Muscle layer of duodenum (tissue), 2 donors: ENCODE results near the gene PDLIM7.

Experiments used
- H3K27ac ChIP-seq: one replicate; pipeline ENCODE4 v1.7.0; 2013; ENCODE audit warnings: mild to moderate bottlenecking, low read length
- H3K27me3 ChIP-seq: one replicate; pipeline ENCODE4 v1.7.0; 2013; ENCODE audit warnings: low read depth, mild to moderate bottlenecking, control low read depth, low read length
- H3K36me3 ChIP-seq, 2 donors: one replicate each; pipeline ENCODE4 v1.7.0; 2013; ENCODE audit warnings: low read length in 2 of 2, control low read depth in 1 of 2, mild to moderate bottlenecking in 1 of 2; ENCODE audit not compliant: insufficient read depth in 2 of 2, control insufficient read depth in 1 of 2
- H3K4me1 ChIP-seq, 2 donors: one replicate each; pipeline ENCODE4 v1.7.0; 2013; ENCODE audit warnings: low read length in 2 of 2, mild to moderate bottlenecking in 2 of 2, control low read depth in 1 of 2, moderate library complexity in 1 of 2; ENCODE audit not compliant: insufficient read depth in 2 of 2, control insufficient read depth in 1 of 2
- H3K4me3 ChIP-seq, 2 donors: one replicate each; pipeline ENCODE4 v1.7.0; 2013; ENCODE audit warnings: low read length in 2 of 2, low read depth in 1 of 2, mild to moderate bottlenecking in 1 of 2
- H3K9me3 ChIP-seq, 2 donors: one replicate each; pipeline ENCODE4 v1.7.0; 2013; ENCODE audit warnings: low read length in 2 of 2, control low read depth in 1 of 2, mild to moderate bottlenecking in 1 of 2; ENCODE audit not compliant: control insufficient read depth in 1 of 2
- donor health status: healthy.

PDLIM7 gene

DNA sequence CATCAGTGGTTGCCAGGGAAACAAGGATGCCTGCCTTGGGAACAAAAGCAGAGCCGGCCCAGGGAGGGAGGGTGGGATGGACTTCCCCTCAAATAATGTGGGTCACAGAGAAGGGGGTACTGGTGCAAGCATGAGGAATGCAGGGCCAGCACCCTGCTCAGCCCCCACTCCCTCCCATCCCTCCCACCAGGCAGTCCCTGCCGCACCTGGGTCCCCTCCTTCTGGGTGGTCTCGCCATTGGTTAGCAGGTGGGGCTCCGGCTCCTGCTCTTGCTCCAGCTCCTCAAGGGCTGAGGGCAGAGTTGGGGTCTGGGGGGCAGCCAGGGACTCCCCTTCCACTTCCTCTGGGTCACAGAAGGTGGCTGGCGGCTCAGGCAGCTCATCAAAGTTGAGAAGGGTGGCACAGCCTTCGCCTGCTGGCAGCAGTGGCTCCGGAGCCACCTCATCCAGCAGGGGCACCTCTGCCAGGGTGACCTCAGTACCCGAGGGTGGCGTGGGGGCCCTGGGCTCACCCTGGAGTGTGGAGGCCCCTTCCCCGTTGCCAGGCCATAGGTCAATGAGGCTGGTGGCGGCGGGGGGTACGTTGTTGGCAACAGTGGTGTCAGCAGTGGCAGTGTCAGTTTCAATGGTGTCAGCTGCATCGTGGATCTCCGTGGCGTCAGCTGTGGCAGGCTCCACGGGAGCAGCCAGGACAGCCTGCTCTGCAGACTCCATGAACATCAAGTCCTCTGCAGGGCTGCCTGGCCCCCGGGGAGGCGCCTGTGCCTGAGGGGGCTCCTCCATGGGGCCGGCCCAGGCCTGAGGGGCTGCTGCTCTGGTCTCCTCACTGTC, 39.3 kb downstream of the PDLIM7 start:
- no peak overlapping the region for H3K4me3 ChIP-seq
- H3K27me3 ChIP-seq: no peaks in the 10 kb centered on the region
- no peak overlapping the region for H3K27ac ChIP-seq
- H3K9me3 ChIP-seq: no peaks in the 10 kb centered on the region
- peaks cover 0 to 35% of the 10 kb centered on the region in 2 donors for H3K4me1 ChIP-seq
- H3K36me3 ChIP-seq: peaks cover 0 to 34% of the 10 kb centered on the region in 2 donors

GRCh38 chr5:177456976-177457851, 40.2 kb downstream of the PDLIM7 start:
- Histone ChIP-seq H3K4me3 (no peak overlapping the region), H3K4me1 (peaks cover 0 to 35% of the 10 kb centered on the region in 2 donors), H3K36me3 (peaks cover 0 to 28% of the 10 kb centered on the region in 2 donors), H3K27me3 (no peaks in the 10 kb centered on the region), H3K9me3 (no peaks in the 10 kb centered on the region), H3K27ac (no peak overlapping the region)

DNA sequence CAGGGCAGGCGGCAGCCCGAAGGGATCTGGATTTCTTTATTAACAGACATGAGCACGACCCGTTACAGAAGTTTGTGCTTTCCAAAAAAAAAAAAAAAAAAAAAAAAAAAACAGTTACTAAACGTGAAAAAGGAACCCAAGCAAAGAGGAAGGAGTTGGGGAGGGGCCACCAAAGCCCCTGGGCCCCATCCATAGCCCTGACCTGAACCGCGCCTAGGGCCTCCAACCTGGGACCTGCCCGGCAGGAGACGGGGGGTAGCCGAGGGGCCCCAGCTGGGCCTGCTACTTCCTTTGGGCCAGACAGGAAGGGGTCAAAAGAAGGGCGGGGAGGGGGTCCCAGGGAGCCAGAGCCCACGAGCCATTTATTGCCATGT, 40.8 kb downstream of the PDLIM7 start:
- Histone ChIP-seq H3K4me1 (peaks cover 0 to 35% of the 10 kb centered on the region in 2 donors), H3K4me3 (peak overlapping the region in 1 of 2 donors; percentile 78), H3K27ac (no peak overlapping the region), H3K9me3 (no peaks in the 10 kb centered on the region), H3K27me3 (no peaks in the 10 kb centered on the region), H3K36me3 (peaks cover 0 to 27% of the 10 kb centered on the region in 2 donors)

GRCh38 chr5:177455661-177456590, 41.5 kb downstream of the PDLIM7 start:
- Histone ChIP-seq H3K36me3 (peaks cover 0 to 27% of the 10 kb centered on the region in 2 donors), H3K27ac (no peak overlapping the region), H3K27me3 (no peaks in the 10 kb centered on the region), H3K9me3 (no peaks in the 10 kb centered on the region), H3K4me3 (peak overlapping the region; percentile 53 to 78), H3K4me1 (peaks cover 0 to 35% of the 10 kb centered on the region in 2 donors)

- peaks cover 0 to 35% of the 10 kb centered on the region in 2 donors for H3K4me1 ChIP-seq
Measured at GRCh38 chr5:177455036-177455660, 42.3 kb downstream of the PDLIM7 start.

GRCh38 chr5:177454397-177455035, 42.9 kb downstream of the PDLIM7 start:
- Histone ChIP-seq H3K9me3 (no peaks in the 10 kb centered on the region), H3K4me3 (peak overlapping the region; percentile 12 to 78), H3K27ac (no peak overlapping the region), H3K36me3 (peaks cover 0 to 16% of the 10 kb centered on the region in 2 donors), H3K4me1 (peaks cover 0 to 35% of the 10 kb centered on the region in 2 donors), H3K27me3 (no peaks in the 10 kb centered on the region)

More at GRCh38 chr5:177455036-177455660, 42.3 kb downstream of the PDLIM7 start:
- Histone ChIP-seq H3K9me3 (no peaks in the 10 kb centered on the region), H3K4me3 (peak overlapping the region; percentile 53 to 78), H3K36me3 (peaks cover 0 to 22% of the 10 kb centered on the region in 2 donors), H3K27ac (no peak overlapping the region), H3K27me3 (no peaks in the 10 kb centered on the region)

- Histone ChIP-seq H3K4me1 (peaks cover 0 to 35% of the 10 kb centered on the region in 2 donors), H3K4me3 (peak overlapping the region; percentile 12 to 78), H3K27ac (no peak overlapping the region)
Measured at GRCh38 chr5:177453852-177454396, 43.5 kb downstream of the PDLIM7 start.

DNA sequence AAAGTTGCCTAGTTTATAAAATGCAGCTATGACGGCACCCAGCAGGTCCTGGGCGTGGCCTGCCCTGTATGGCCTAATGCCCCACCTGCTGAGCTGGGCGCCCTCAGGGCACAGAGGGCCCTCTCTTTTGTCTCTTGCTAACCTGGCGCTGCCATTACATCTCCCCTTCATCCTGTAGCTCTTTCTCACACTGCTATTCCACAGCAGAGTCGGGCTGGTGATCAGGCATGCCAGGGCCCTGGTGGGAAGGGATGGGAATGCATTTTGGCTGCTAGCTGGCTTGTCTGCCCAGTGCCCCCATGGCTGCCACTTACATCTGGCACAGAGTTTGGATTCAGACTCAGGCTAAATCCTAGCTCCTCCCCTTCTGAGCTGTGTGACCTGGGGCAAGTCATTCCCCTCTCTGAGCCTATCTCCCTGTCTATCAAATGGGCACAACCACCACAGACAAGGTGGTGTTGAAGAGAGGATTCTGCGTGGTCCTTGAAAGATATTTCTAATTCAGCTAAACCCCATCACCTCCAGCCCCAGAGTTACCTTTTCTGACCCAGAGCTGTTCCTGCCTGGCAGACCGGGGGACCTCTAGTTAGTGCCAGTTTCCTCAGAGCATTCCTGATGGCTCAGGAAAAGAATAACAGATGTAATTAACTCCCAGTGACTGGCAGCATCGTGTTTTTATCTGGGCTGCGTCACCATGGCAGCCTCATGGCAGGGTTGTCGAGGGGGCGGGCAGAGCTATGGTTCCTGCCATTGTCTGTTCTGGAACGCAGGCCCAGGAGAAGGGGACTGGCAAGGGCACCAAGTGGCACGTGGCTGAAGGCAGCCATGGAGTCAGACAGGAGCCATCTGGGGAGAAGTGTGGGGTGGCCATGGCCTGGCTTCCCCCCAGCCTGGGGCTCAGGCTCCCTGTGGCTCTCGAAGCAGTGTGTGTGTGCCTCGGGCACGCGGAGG, 44.4 kb downstream of the PDLIM7 start:
- H3K9me3 ChIP-seq: no peaks in the 10 kb centered on the region
- peaks cover 0 to 36% of the 10 kb centered on the region in 2 donors for H3K4me1 ChIP-seq
- no peak overlapping the region for H3K4me3 ChIP-seq
- no peak overlapping the region for H3K27ac ChIP-seq
- peaks cover 0 to under 1% of the 10 kb centered on the region in 2 donors for H3K36me3 ChIP-seq
- peaks cover 7% of the 10 kb centered on the region for H3K27me3 ChIP-seq

More at GRCh38 chr5:177453852-177454396, 43.5 kb downstream of the PDLIM7 start:
- Histone ChIP-seq H3K27me3 (no peaks in the 10 kb centered on the region), H3K9me3 (no peaks in the 10 kb centered on the region), H3K36me3 (peaks cover 0 to 10% of the 10 kb centered on the region in 2 donors)

DNA sequence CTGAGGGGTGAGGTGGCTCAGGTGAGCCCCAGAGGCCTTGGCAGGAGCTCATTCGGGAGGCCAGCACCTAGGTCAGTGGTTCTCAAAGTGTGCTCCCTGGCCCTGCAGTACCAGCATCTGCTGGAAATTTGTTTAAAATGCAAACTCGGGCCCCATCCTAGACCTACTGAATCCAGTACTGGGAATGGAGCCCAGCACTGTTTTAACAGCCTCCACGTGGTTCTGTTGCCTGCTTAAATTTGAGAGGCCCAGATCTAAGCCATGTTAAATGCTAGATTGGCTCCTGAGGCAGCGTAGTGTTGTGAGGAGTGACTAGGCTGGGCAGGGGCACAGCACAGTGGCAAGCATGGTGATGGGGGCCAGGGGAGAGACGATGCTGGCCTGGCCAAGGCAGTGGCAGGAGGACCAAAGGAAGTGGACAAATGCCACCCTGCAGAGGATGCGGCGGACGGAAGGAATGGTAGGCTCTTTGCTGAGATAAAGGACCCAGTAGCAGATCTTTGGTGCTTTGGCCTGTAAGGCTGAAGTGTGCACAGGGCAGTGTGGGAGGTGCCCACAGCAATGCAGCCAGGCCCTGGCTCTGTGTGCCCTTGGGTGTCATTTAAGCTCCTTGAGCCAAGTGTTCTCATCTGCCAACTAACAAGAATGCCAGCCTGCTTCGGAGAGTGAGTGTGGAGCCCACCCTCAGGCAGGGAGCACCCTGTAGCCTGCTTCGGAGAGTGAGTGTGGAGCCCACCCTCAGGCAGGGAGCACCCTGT, 46.6 kb downstream of the PDLIM7 start:
- Histone ChIP-seq H3K4me1 (peaks cover 4 to 36% of the 10 kb centered on the region in 2 donors), H3K9me3 (no peaks in the 10 kb centered on the region), H3K36me3 (no peaks in the 10 kb centered on the region), H3K27ac (no peak overlapping the region), H3K4me3 (no peak overlapping the region), H3K27me3 (peaks cover 10% of the 10 kb centered on the region)
